Liver (tissue), 9 donors: ENCODE results near the gene ARID5B. TPM values are rescaled to one million over a fixed set of nuclear protein-coding genes. Genes with fewer than 3 reads are reported as not detected.

Experiments used
- DNase-seq: peaks from one replicate; pipeline ENCODE4 v3.0.0-alpha.2; 2017; ENCODE audit warnings: low spot score
- H3K27ac ChIP-seq, 2 donors: one replicate each; pipeline ENCODE4 v1.7.0; 2013; ENCODE audit warnings: inconsistent platforms in 2 of 2, low read length in 2 of 2, control low read depth in 1 of 2, low read depth in 1 of 2, mild to moderate bottlenecking in 1 of 2
- H3K27me3 ChIP-seq, 4 donors: one replicate each; pipeline versions ENCODE4 v1.6.1 to v1.7.0; 2013; ENCODE audit warnings: low read length in 3 of 4, inconsistent platforms in 1 of 4, mild to moderate bottlenecking in 1 of 4, moderate library complexity in 1 of 4; ENCODE audit not compliant: control insufficient read depth in 4 of 4, insufficient read depth in 4 of 4
- H3K36me3 ChIP-seq, 4 donors: one replicate each; pipeline versions ENCODE4 v1.6.1 to v1.7.0; 2013; ENCODE audit warnings: low read length in 3 of 4, mild to moderate bottlenecking in 3 of 4, low read depth in 1 of 4, moderate library complexity in 1 of 4; ENCODE audit not compliant: control insufficient read depth in 4 of 4, insufficient read depth in 3 of 4
- H3K4me1 ChIP-seq, 4 donors: one replicate each; pipeline versions ENCODE4 v1.6.1 to v1.7.0; 2013; ENCODE audit warnings: low read length in 3 of 4, mild to moderate bottlenecking in 3 of 4, moderate library complexity in 1 of 4; ENCODE audit not compliant: control insufficient read depth in 4 of 4, insufficient read depth in 4 of 4
- H3K4me3 ChIP-seq, 3 donors: one replicate each; pipeline versions ENCODE4 v1.6.1 to v1.7.0; 2013; ENCODE audit warnings: low read length in 3 of 3, control low read depth in 1 of 3, low read depth in 1 of 3, mild to moderate bottlenecking in 1 of 3
- H3K9ac ChIP-seq, 2 donors: one replicate each; pipeline ENCODE4 v1.7.0; 2013; ENCODE audit warnings: low read length in 2 of 2, mild to moderate bottlenecking in 2 of 2, moderate library complexity in 2 of 2, control low read depth in 1 of 2, low read depth in 1 of 2
- H3K9me3 ChIP-seq, 4 donors: one replicate each; pipeline versions ENCODE4 v1.6.1 to v1.7.0; 2013; ENCODE audit warnings: low read length in 3 of 4; ENCODE audit not compliant: control insufficient read depth in 4 of 4
- EGR1 ChIP-seq, 2 donors: IDR thresholded peaks; 2 replicates each; pipeline ENCODE4 v1.6.1; 2016 to 2018; ENCODE audit warnings: antibody characterized with exemption in 2 of 2, low read depth in 2 of 2
- FOXA1 ChIP-seq: IDR thresholded peaks from 2 replicates; pipeline ENCODE4 v1.6.1; 2016; ENCODE audit warnings: antibody characterized with exemption
- FOXA2 ChIP-seq: IDR thresholded peaks from 2 replicates; pipeline ENCODE4 v1.6.1; 2016; ENCODE audit warnings: antibody characterized with exemption
- GABPA ChIP-seq, 2 donors: IDR thresholded peaks in 1 of 2; conservative IDR thresholded peaks in 1 of 2; 2 replicates each; pipeline ENCODE4 v1.6.1; 2016; ENCODE audit warnings: antibody characterized with exemption in 2 of 2, mild to moderate bottlenecking in 1 of 2, moderate library complexity in 1 of 2
- HNF4A ChIP-seq, 2 donors: conservative IDR thresholded peaks; 2 replicates each; pipeline ENCODE4 v1.6.1; 2016; ENCODE audit warnings: antibody characterized with exemption in 2 of 2, mild to moderate bottlenecking in 2 of 2
- HNF4G ChIP-seq: IDR thresholded peaks from 2 replicates; pipeline ENCODE4 v1.6.1; 2016; ENCODE audit warnings: antibody characterized with exemption
- NR2F2 ChIP-seq: IDR thresholded peaks from 2 replicates; pipeline ENCODE4 v1.6.1; 2016; ENCODE audit warnings: antibody characterized with exemption
- RAD21 ChIP-seq, 2 donors: IDR thresholded peaks; 2 replicates each; pipeline ENCODE4 v1.6.1; 2016; ENCODE audit warnings: antibody characterized with exemption in 2 of 2, mild to moderate bottlenecking in 2 of 2
- RXRA ChIP-seq, 2 donors: IDR thresholded peaks; 2 replicates each; pipeline ENCODE4 v1.6.1; 2017 to 2018; ENCODE audit warnings: antibody characterized with exemption in 2 of 2, mild to moderate bottlenecking in 1 of 2
- SP1 ChIP-seq: IDR thresholded peaks from 2 replicates; pipeline ENCODE4 v1.6.1; 2018; ENCODE audit warnings: antibody characterized with exemption, mild to moderate bottlenecking
- TAF1 ChIP-seq: conservative IDR thresholded peaks from 2 replicates; pipeline ENCODE4 v1.6.1; 2016; ENCODE audit warnings: antibody characterized with exemption, mild to moderate bottlenecking
- YY1 ChIP-seq: IDR thresholded peaks from 2 replicates; pipeline ENCODE4 v1.6.1; 2016; ENCODE audit warnings: antibody characterized with exemption, mild to moderate bottlenecking
- WGBS: extraction: QIAGEN DNeasy Blood & Tissue Kit; methylation state at CpG from one replicate; pipeline ENCODE4 v1.1.7; 2013; 5-methylcytosine and 5-hydroxymethylcytosine counted together
- polyA plus RNA-seq, 2 donors: library from polyadenylated mRNA; stranded (reverse) in 1 of 2; unstranded in 1 of 2; fragments of 200-250 nt in 1 of 2; fragments of >200 nt in 1 of 2; fragmentation: Nextera tagmentation in 1 of 2; extraction: Ambion mirVana in 1 of 2; gene quantifications; one replicate each; pipeline versions ENCODE4 v1.2.1 to v1.2.3, GENCODE V29; 2013 to 2015
- total RNA-seq, 2 donors: library from RNA; depleted of rRNA; stranded (reverse); fragments of >200 nt; gene quantifications; one replicate each; pipeline ENCODE4 v1.2.3, GENCODE V29; 2014
- TF ChIP-seq, protein P1 (sequence below): IDR thresholded peaks from 2 replicates; pipeline ENCODE4 v1.6.1; 2016; ENCODE audit warnings: antibody characterized with exemption
- TF ChIP-seq, protein P2 (sequence below): IDR thresholded peaks from 2 replicates; pipeline ENCODE4 v1.6.1; 2016; ENCODE audit warnings: antibody characterized with exemption
- TF ChIP-seq, protein P3 (sequence below): IDR thresholded peaks from 2 replicates; pipeline ENCODE4 v1.6.1; 2016; ENCODE audit warnings: antibody characterized with exemption
- TF ChIP-seq, protein P4 (sequence below): fragments of 150-350 bp; IDR thresholded peaks from 2 replicates; pipeline ENCODE4 v1.5.1; 2017; ENCODE audit warnings: improper control_type of control experiment, low read depth, low read length; ENCODE audit not compliant: missing input control
- TF ChIP-seq, protein P5 (sequence below): IDR thresholded peaks from 2 replicates; pipeline ENCODE4 v1.6.1; 2016; ENCODE audit warnings: antibody characterized with exemption, mild to moderate bottlenecking
- donor health status: healthy.
- donor health status: healthy.
- donor health status: healthy.
- donor health status: healthy.
- donor health status: healthy.

Gene ARID5B
- total and polyA plus RNA-seq, 4 donors: 1.3 to 6.4 (median 5.2) TPM

DNA sequence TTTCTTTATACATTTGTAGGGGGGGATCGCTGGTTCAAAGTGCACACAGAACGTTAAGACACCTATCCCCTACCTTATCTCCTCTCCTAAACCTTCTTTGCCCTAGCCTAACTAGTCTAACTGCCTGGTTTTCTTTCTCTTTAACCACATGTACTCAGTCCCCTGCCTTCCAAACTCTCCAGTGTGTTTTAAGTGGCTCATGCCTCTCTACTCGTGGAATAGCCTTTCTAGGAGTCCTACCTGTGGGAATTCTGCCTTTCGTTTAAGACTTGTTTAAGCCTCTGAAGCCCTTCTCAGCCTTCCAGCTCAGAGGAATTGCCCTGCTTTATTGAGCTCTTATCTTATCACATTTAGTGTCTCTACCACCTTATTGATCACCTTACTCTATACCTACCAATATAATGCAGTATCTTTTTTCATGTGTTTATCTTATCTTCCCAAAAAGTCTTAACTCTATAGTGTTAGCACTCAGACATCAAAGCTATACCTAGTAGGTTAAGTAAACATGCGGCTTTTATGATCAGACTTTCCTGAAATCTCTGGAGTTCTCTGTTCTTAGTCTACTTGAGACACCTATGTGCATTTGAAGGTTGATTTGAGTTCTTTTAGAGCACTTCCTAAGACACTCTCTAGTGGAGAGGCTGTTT is 50.7 kb downstream of the ARID5B start:
- H3K4me3 ChIP-seq: no peak overlapping the region
- H3K27me3 ChIP-seq: no peaks in the 10 kb centered on the region
- H3K27ac ChIP-seq: no peak overlapping the region
- TF ChIP-seq, protein P1, sequence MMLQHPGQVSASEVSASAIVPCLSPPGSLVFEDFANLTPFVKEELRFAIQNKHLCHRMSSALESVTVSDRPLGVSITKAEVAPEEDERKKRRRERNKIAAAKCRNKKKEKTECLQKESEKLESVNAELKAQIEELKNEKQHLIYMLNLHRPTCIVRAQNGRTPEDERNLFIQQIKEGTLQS: no peak
- TF ChIP-seq TAF1 (no peak), RXRA (IDR thresholded peaks at IDR 0.05) (no peak), YY1 (no peak)
- DNase-seq: no peak
- H3K36me3 ChIP-seq: no peaks in the 10 kb centered on the region
- peaks cover 2 to 10% (median 6%) of the 10 kb centered on the region in 4 donors for H3K4me1 ChIP-seq
- no peaks in the 10 kb centered on the region for H3K9me3 ChIP-seq
- no peak overlapping the region for H3K9ac ChIP-seq
- 83% methylated on average over 5 of the region's 5 CpGs for WGBS

DNA sequence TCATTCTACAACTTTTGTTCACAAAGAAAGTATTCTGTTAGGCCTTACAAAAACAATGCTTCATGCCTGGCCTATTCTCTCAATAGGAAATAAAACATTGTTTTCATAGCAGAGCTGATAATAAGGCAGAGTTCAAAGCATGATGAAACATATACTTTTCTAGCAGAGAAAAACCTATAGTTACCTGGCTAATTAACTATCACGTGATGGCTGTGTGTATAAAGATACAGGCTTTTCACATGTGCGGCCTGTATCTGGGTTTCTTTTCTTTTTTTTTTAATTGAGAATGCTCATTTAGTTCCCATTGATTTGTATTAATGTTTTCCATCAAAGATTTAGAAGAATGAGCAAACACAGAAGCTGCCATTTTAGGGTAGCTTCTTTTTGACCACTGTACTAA is 51.7 kb downstream of the ARID5B start:
- Histone ChIP-seq H3K27me3 (no peaks in the 10 kb centered on the region), H3K4me3 (no peak overlapping the region), H3K9me3 (no peaks in the 10 kb centered on the region), H3K36me3 (no peaks in the 10 kb centered on the region), H3K27ac (no peak overlapping the region), H3K4me1 (peaks cover 2 to 10% (median 6%) of the 10 kb centered on the region in 4 donors), H3K9ac (no peak overlapping the region)
- TF ChIP-seq RAD21 (IDR thresholded peaks at IDR 0.05) (no peak), HNF4A (conservative IDR thresholded peaks at IDR 0.05) (no peak), NR2F2 (no peak)
- TF ChIP-seq, protein P2, sequence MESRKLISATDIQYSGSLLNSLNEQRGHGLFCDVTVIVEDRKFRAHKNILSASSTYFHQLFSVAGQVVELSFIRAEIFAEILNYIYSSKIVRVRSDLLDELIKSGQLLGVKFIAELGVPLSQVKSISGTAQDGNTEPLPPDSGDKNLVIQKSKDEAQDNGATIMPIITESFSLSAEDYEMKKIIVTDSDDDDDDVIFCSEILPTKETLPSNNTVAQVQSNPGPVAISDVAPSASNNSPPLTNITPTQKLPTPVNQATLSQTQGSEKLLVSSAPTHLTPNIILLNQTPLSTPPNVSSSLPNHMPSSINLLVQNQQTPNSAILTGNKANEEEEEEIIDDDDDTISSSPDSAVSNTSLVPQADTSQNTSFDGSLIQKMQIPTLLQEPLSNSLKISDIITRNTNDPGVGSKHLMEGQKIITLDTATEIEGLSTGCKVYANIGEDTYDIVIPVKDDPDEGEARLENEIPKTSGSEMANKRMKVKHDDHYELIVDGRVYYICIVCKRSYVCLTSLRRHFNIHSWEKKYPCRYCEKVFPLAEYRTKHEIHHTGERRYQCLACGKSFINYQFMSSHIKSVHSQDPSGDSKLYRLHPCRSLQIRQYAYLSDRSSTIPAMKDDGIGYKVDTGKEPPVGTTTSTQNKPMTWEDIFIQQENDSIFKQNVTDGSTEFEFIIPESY: no peak
- WGBS: 89% methylated on average over 2 of the region's 2 CpGs
- no peak for DNase-seq

DNA sequence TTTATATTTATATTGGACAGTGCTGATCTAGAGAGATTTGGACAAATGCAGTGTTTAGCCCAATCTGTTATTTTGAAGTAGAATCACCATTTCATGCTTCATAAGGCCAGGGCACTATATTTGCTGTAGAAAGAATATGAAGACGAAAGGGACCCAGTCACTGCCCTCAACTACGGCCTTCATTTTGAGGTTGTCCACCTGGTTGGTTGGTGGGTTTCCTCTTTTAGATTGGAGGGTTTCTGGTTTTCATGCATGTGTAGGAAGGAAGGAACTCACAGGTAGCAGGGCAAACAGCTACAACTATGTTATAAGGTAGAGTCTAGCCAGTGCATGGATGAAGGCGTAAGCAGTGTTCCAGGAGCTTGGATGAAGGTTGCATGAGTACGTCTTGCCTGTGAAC is 56.3 kb downstream of the ARID5B start:
- no peak for DNase-seq
- no peaks in the 10 kb centered on the region for H3K9me3 ChIP-seq
- no peak overlapping the region for H3K9ac ChIP-seq
- no peaks in the 10 kb centered on the region for H3K36me3 ChIP-seq
- H3K27me3 ChIP-seq: no peaks in the 10 kb centered on the region
- 98% methylated on average over 4 of the region's 4 CpGs for WGBS
- H3K27ac ChIP-seq: no peak overlapping the region
- H3K4me1 ChIP-seq: peaks cover 0 to 4% (median 0%) of the 10 kb centered on the region in 4 donors
- H3K4me3 ChIP-seq: no peak overlapping the region
- TF ChIP-seq FOXA2: no peak
- no peak for TF ChIP-seq GABPA (IDR thresholded peaks at IDR 0.05 in 1 of 2, conservative IDR thresholded peaks at IDR 0.05 in 1 of 2)
- no peak for TF ChIP-seq NR2F2
- TF ChIP-seq FOXA1: no peak
- TF ChIP-seq HNF4A (conservative IDR thresholded peaks at IDR 0.05): no peak
- TF ChIP-seq, protein P3, sequence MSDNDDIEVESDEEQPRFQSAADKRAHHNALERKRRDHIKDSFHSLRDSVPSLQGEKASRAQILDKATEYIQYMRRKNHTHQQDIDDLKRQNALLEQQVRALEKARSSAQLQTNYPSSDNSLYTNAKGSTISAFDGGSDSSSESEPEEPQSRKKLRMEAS: no peak
- no peak for TF ChIP-seq EGR1 (IDR thresholded peaks at IDR 0.05; ENCODE audit: low read depth in 2 of 2)
- TF ChIP-seq, protein P4, sequence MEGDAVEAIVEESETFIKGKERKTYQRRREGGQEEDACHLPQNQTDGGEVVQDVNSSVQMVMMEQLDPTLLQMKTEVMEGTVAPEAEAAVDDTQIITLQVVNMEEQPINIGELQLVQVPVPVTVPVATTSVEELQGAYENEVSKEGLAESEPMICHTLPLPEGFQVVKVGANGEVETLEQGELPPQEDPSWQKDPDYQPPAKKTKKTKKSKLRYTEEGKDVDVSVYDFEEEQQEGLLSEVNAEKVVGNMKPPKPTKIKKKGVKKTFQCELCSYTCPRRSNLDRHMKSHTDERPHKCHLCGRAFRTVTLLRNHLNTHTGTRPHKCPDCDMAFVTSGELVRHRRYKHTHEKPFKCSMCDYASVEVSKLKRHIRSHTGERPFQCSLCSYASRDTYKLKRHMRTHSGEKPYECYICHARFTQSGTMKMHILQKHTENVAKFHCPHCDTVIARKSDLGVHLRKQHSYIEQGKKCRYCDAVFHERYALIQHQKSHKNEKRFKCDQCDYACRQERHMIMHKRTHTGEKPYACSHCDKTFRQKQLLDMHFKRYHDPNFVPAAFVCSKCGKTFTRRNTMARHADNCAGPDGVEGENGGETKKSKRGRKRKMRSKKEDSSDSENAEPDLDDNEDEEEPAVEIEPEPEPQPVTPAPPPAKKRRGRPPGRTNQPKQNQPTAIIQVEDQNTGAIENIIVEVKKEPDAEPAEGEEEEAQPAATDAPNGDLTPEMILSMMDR: no peak
- TF ChIP-seq, protein P5, sequence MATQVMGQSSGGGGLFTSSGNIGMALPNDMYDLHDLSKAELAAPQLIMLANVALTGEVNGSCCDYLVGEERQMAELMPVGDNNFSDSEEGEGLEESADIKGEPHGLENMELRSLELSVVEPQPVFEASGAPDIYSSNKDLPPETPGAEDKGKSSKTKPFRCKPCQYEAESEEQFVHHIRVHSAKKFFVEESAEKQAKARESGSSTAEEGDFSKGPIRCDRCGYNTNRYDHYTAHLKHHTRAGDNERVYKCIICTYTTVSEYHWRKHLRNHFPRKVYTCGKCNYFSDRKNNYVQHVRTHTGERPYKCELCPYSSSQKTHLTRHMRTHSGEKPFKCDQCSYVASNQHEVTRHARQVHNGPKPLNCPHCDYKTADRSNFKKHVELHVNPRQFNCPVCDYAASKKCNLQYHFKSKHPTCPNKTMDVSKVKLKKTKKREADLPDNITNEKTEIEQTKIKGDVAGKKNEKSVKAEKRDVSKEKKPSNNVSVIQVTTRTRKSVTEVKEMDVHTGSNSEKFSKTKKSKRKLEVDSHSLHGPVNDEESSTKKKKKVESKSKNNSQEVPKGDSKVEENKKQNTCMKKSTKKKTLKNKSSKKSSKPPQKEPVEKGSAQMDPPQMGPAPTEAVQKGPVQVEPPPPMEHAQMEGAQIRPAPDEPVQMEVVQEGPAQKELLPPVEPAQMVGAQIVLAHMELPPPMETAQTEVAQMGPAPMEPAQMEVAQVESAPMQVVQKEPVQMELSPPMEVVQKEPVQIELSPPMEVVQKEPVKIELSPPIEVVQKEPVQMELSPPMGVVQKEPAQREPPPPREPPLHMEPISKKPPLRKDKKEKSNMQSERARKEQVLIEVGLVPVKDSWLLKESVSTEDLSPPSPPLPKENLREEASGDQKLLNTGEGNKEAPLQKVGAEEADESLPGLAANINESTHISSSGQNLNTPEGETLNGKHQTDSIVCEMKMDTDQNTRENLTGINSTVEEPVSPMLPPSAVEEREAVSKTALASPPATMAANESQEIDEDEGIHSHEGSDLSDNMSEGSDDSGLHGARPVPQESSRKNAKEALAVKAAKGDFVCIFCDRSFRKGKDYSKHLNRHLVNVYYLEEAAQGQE: no peak
- TF ChIP-seq, protein P2: no peak
- TF ChIP-seq RXRA (IDR thresholded peaks at IDR 0.05): no peak
- TF ChIP-seq, protein P1: no peak
- no peak for TF ChIP-seq HNF4G
- no peak for TF ChIP-seq TAF1
- no peak for TF ChIP-seq YY1
- no peak for TF ChIP-seq SP1
- no peak for TF ChIP-seq RAD21 (IDR thresholded peaks at IDR 0.05)
